ENCODE measurements around the gene KSR1. TPM values are rescaled to one million over a fixed set of nuclear protein-coding genes. Genes with fewer than 3 reads are reported as not detected.

Gene KSR1
- total and polyA plus RNA-seq, 2 experiments from 2014 or later, result 7.8 to 53.2 TPM

- 0 out of 2 replicates have a peak overlapping the region, but pooled peaks have one; percentile 100 for H3K4me2 ChIP-seq
- no peak for DNase-seq (ENCODE audit: low spot score)
- H3K4me3 Mint-ChIP-seq, result no peak overlapping the region
Measured at GRCh38 chr17:27459433-27459832, 3.2 kb downstream of the KSR1 start.

More at GRCh38 chr17:27459433-27459832, 3.2 kb downstream of the KSR1 start:
- Mint-ChIP-seq H3K27me3 (ENCODE audit: insufficient read depth, low read depth, poor library complexity) (peaks cover 12% of the 10 kb centered on the region), H3K9me3 (no peaks in the 10 kb centered on the region), H3K27ac (no peak overlapping the region), H3K36me3 (ENCODE audit: low read depth) (peaks cover 4% of the 10 kb centered on the region; the same call in 1 of the 3 replicates), H3K4me1 (peaks cover 61% of the 10 kb centered on the region)
- Histone ChIP-seq H4K20me1 (replicated peaks; ENCODE audit: insufficient read depth) (peaks cover 18% of the 10 kb centered on the region), H3K27ac (ENCODE audit: low read depth) (no peak overlapping the region), H3K4me3 (no peak overlapping the region), H2AFZ (no peak overlapping the region), H3K36me3 (ENCODE audit: insufficient read depth) (no peaks in the 10 kb centered on the region), H3K4me1 (ENCODE audit: insufficient read depth) (peaks cover 63% of the 10 kb centered on the region), H3K9me2 (ENCODE audit: insufficient read depth) (no peaks in the 10 kb centered on the region), H3F3A (replicated peaks; ENCODE audit: low read depth) (peaks cover 8% of the 10 kb centered on the region; the same call in 1 of the 2 replicates), H3K79me2 (replicated peaks; ENCODE audit: insufficient read depth) (peaks cover 76% of the 10 kb centered on the region), H3K27me3 (ENCODE audit: insufficient read depth) (peaks cover 12% of the 10 kb centered on the region)
- no peak for ATAC-seq
- TF ChIP-seq CREB1 (CRISPR knock-in tag; IDR thresholded peaks at IDR 0.05; ENCODE audit: low read depth) (no peak), ETS1 (IDR thresholded peaks at IDR 0.05) (no peak), ZNF114 (CRISPR knock-in tag; IDR thresholded peaks at IDR 0.05) (no peak), ZNF331 (CRISPR knock-in tag; IDR thresholded peaks at IDR 0.05; ENCODE audit: low read depth) (no peak), JUNB (IDR thresholded peaks at IDR 0.05; ENCODE audit: unreplicated experiment) (no peak), ZNF462 (CRISPR knock-in tag; IDR thresholded peaks at IDR 0.05) (no peak), EZH2phosphoT487 (IDR thresholded peaks at IDR 0.05; ENCODE audit: unreplicated experiment) (no peak)
